Esophagus muscularis mucosa (tissue), 4 donors: ENCODE results near the gene STIP1.

Experiments
- CTCF ChIP-seq, 3 experiments: fragments of 200-600 bp in 2 of 3; fragments of 450-650 bp in 1 of 3; sonication (generic) in 2 of 3; IDR thresholded peaks; one replicate each; pipeline ENCODE4 v1.5.1; 2017 to 2019; ENCODE audit warnings: antibody characterized with exemption in 3 of 3, mild to moderate bottlenecking in 2 of 3, moderate library complexity in 1 of 3
- EP300 ChIP-seq: sonication (generic); formaldehyde crosslinking; IDR thresholded peaks from one replicate; pipeline ENCODE4 v1.6.1; 2017; ENCODE audit warnings: antibody characterized with exemption
- POLR2A ChIP-seq: fragments of 450-650 bp; IDR thresholded peaks from one replicate; pipeline ENCODE4 v1.6.1; 2017; ENCODE audit warnings: antibody characterized with exemption, moderate library complexity, mild to moderate bottlenecking, low read depth

GRCh38 chr11:64156235-64157011 is 29.5 kb upstream of the STIP1 start:
- TF ChIP-seq EP300, result no peak
- no peak for TF ChIP-seq POLR2A
- no peak for TF ChIP-seq CTCF (IDR thresholded peaks at IDR 0.05)
